Activated CD4-positive, alpha-beta memory T cell treated with anti-CD3 and anti-CD28 coated beads for 36 hours (primary cell): ENCODE measurements around the gene SLC17A7. TPM values are rescaled to one million over a fixed set of nuclear protein-coding genes. Genes with fewer than 3 reads are reported as not detected.

Source experiments
- CTCF ChIA-PET: fragments of 350-600 bp; sonication (Branson Sonifier 250); formaldehyde crosslinking; loops from one replicate; lab custom pipeline; 2021; ENCODE audit warnings: antibody characterized with exemption, inconsistent platforms; lab: Charles Lee
- POLR2A ChIA-PET: fragments of 350-600 bp; sonication (Branson Sonifier 250); formaldehyde crosslinking; loops from one replicate; lab custom pipeline; 2021; ENCODE audit warnings: antibody characterized with exemption; lab: Charles Lee
- DNase-seq: peaks from one replicate; pipeline ENCODE4 v3.0.0-alpha.2; 2020
- H3K27ac Mint-ChIP-seq: one replicate; pipeline ENCODE4 v1.8.0; 2021; ENCODE audit warnings: mixed read lengths
- H3K27me3 Mint-ChIP-seq: one replicate; pipeline ENCODE4 v1.8.0; 2021; ENCODE audit warnings: mixed read lengths
- H3K36me3 Mint-ChIP-seq: one replicate; pipeline ENCODE4 v1.8.0; 2021; ENCODE audit warnings: mixed read lengths
- H3K4me1 Mint-ChIP-seq: one replicate; pipeline ENCODE4 v1.8.0; 2021; ENCODE audit warnings: low read depth, mixed read lengths
- H3K4me3 Mint-ChIP-seq: one replicate; pipeline ENCODE4 v1.8.0; 2021; ENCODE audit warnings: mild to moderate bottlenecking, mixed read lengths
- H3K9me3 Mint-ChIP-seq: one replicate; pipeline ENCODE4 v1.8.0; 2021; ENCODE audit warnings: mixed read lengths
- intact Hi-C: fragments of 100-400 bp; cut with micrococcal nuclease; formaldehyde crosslinking; loops from one replicate; pipeline ENCODE4 v1.15.1; 2023
- total RNA-seq, 2 experiments: library from RNA; stranded (reverse); gene quantifications; one replicate each; pipeline ENCODE4 v1.2.3, GENCODE V29; 2021

SLC17A7 gene
- total RNA-seq, 2 experiments from 2014 or later = 0.17 TPM; not detected in 1

DNA sequence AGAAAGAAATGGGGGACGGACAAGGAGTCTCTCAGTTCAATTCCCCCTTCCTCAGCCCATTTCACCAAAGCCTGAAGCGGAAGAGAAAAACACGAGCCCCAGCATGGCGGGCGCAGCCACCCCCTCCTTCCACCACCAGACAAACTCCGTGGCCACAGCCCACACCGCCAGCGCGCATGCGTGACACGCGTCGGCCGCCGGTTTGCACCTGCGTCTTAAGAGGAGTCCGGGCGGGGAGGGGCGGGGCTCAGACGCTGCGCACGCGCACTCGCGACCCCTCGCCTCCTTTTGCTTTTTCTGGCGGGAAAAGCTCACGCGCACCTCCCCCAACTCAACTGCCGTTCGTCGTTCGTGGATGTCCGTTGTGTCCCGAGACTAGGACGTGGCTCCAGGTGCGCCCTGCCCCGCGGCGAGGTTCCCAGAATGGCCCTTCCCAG lies 53.4 kb downstream of the SLC17A7 start, which contains the start of gene KASH5:
KASH5 (plus strand) TSS at position 314 of the 437 bp plus-strand sequence. CDS start 2,635 bp downstream, outside the sequence.
- Mint-ChIP-seq H3K4me1 (peaks cover 19% of the 10 kb centered on the region), H3K4me3 (peak within 1 kb of the TSS; percentile 61), H3K36me3 (no peaks in the 10 kb centered on the region), H3K27me3 (peaks cover 2% of the 10 kb centered on the region), H3K27ac (peak within 1 kb of the TSS; percentile 84), H3K9me3 (no peaks in the 10 kb centered on the region)
- peak; percentile 94 for DNase-seq
- intact Hi-C loops = no loop called here
- POLR2A ChIA-PET = no interaction called here
- CTCF ChIA-PET = no interaction called here

DNA sequence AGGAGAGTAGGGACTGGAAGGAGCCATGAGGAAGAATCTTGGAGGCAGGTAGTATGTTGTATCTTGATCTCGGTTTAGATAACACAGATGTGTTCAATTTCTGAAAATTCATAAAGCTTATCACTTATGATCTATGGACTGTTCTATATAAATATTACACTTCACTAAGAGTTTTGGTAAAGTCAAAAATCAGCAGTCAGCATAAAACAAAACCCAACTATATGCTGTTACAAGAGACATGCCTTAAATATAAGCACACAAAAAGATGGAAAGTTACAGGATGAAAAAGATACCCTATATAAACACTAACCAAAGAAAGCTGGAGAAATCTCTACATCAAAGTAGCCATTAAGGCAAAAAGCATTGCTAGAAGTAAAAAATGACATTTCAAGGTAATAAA lies 57.7 kb downstream of the SLC17A7 start:
- ChIA-PET POLR2A (interaction anchor here (0.6 kb wide), 1 partner anchor 13 kb away, joined by 3 read pairs; no protein-coding TSS in a partner anchor), CTCF (interaction anchor here (1.4 to 1.6 kb wide), 2 partner anchors 8 to 82 kb away, joined by 4 to 9 read pairs; no protein-coding TSS in a partner anchor)
- Mint-ChIP-seq H3K27ac (no peak overlapping the region), H3K4me1 (peaks cover 9% of the 10 kb centered on the region), H3K4me3 (no peak overlapping the region), H3K36me3 (no peaks in the 10 kb centered on the region), H3K9me3 (peaks cover 6% of the 10 kb centered on the region), H3K27me3 (no peaks in the 10 kb centered on the region)
- intact Hi-C loops = no loop called here
- no peak for DNase-seq

DNA sequence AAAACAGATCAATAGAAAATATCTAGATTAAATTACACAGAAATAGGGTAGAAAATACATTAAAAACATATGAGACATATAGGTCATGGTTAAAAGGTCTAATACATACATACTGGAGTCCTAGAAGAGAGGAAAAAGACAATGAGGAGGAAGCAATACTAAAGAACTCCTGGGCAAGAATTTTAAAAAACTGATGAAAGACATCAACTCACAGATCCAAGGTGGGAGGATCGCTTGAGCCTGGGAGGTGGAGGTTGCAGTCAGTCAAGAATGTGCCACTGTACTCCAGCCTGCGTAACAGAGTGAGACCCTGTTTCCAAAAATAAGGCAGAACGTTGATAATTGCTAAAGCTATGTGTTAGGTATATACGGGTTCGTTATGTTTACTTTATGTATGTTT lies 58.7 kb downstream of the SLC17A7 start:
- Mint-ChIP-seq H3K27me3 (no peaks in the 10 kb centered on the region), H3K27ac (no peak overlapping the region), H3K9me3 (peaks cover 6% of the 10 kb centered on the region), H3K4me1 (peaks cover 3% of the 10 kb centered on the region), H3K4me3 (no peak overlapping the region), H3K36me3 (no peaks in the 10 kb centered on the region)
- ChIA-PET POLR2A (no interaction called here), CTCF (interaction anchor here (1.4 to 1.6 kb wide), 2 partner anchors 9 to 81 kb away, joined by 4 to 9 read pairs; no protein-coding TSS in a partner anchor)
- intact Hi-C loops = no loop called here
- DNase-seq = no peak

DNA sequence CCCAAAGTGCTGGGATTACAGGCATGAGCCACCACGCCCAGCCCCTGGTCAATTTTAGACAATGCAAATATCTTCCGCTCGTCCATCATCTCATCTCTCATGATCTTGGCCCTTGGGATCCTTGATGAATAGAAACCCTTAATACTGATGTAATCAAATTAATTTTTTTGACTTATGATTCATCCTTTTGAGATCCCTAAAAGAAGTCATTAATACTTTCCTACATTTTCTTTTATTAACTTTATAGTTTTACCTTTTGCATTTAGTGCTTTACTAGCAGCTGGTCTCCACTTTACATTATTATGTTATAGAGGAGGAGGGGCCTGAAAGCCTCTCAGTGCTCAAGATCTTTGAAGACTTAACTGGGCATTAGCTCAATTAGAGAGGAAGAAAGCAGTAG lies 60.9 kb downstream of the SLC17A7 start:
- intact Hi-C loops = no loop called here
- POLR2A ChIA-PET = no interaction called here
- no peaks in the 10 kb centered on the region for H3K36me3 Mint-ChIP-seq
- no peak overlapping the region for H3K27ac Mint-ChIP-seq
- H3K4me3 Mint-ChIP-seq = no peak overlapping the region
- H3K27me3 Mint-ChIP-seq = peaks cover 2% of the 10 kb centered on the region
- no peak for DNase-seq
- peaks cover 6% of the 10 kb centered on the region for H3K9me3 Mint-ChIP-seq
- no peaks in the 10 kb centered on the region for H3K4me1 Mint-ChIP-seq
- CTCF ChIA-PET = interaction anchor here (0.9 kb wide), 1 partner anchor 125 kb away, joined by 3 read pairs; no protein-coding TSS in a partner anchor

Other genes with a start within 250 kb of the SLC17A7 start
- gene SLC6A16, start 116.3 kb downstream of the SLC17A7 start, total RNA-seq = 1 to 10 TPM; 1.0 to 1.3 TPM
- 100 to 1,000 TPM; 178 to 181 TPM for gene CD37, start 106.1 kb downstream of the SLC17A7 start, total RNA-seq
- gene TEAD2, start 79.1 kb downstream of the SLC17A7 start, total RNA-seq = not detected
- gene DKKL1, start 77.7 kb downstream of the SLC17A7 start, total RNA-seq = not detected
- 1 to 10 TPM; 2.3 to 2.6 TPM for gene KASH5, start 53.3 kb downstream of the SLC17A7 start, total RNA-seq
- not detected for gene PTH2, start 18.1 kb downstream of the SLC17A7 start, total RNA-seq
- not detected for gene GFY, start 16.1 kb downstream of the SLC17A7 start, total RNA-seq
- 100 to 1,000 TPM; 117 to 129 TPM for gene PIH1D1, start 10.3 kb upstream of the SLC17A7 start, total RNA-seq
- 10 to 100 TPM; 43.7 to 44.2 TPM for gene ALDH16A1, start 11.7 kb upstream of the SLC17A7 start, total RNA-seq
- 10 to 100 TPM; 50.1 to 51.0 TPM for gene FLT3LG, start 32.7 kb upstream of the SLC17A7 start, total RNA-seq
- gene RPL13A, start 46.1 kb upstream of the SLC17A7 start, total RNA-seq = 1,000 to 10,000 TPM; 4,276 to 4,379 TPM
- gene RPS11, start 54.9 kb upstream of the SLC17A7 start, total RNA-seq = 1,000 to 10,000 TPM; 3,093 to 3,130 TPM
- gene FCGRT, start 71.1 kb upstream of the SLC17A7 start, total RNA-seq = 10 to 100 TPM; 13.2 to 17.2 TPM
- gene RCN3, start 86.5 kb upstream of the SLC17A7 start, total RNA-seq = 1 to 10 TPM; 6.3 to 6.5 TPM
- gene NOSIP, start 139.0 kb upstream of the SLC17A7 start, total RNA-seq = 10 to 100 TPM; 80.3 to 84.3 TPM
- 1 to 10 TPM in 1 of 2 experiments, under 1 TPM in 1; 0.85 to 1.5 TPM for gene PRRG2, start 139.8 kb upstream of the SLC17A7 start, total RNA-seq
- 10 to 100 TPM; 19.9 to 22.4 TPM for gene PRR12, start 149.7 kb upstream of the SLC17A7 start, total RNA-seq
- gene RRAS, start 198.6 kb upstream of the SLC17A7 start, total RNA-seq = 10 to 100 TPM; 12.2 to 14.4 TPM
- 10 to 100 TPM; 57.4 to 58.6 TPM for gene SCAF1, start 200.7 kb upstream of the SLC17A7 start, total RNA-seq
- 100 to 1,000 TPM; 143 to 156 TPM for gene IRF3, start 224.3 kb upstream of the SLC17A7 start, total RNA-seq
- 10 to 100 TPM; 87.2 to 89.1 TPM for gene BCL2L12, start 224.4 kb upstream of the SLC17A7 start, total RNA-seq
- 100 to 1,000 TPM; 315 to 325 TPM for gene PRMT1, start 235.7 kb upstream of the SLC17A7 start, total RNA-seq
- gene ADM5, start 248.1 kb upstream of the SLC17A7 start, total RNA-seq = 1 to 10 TPM; 2.9 to 3.0 TPM
- gene CPT1C, start 249.6 kb upstream of the SLC17A7 start, total RNA-seq = 1 to 10 TPM; 1.4 to 1.6 TPM